GM18519 (cell line): Measurements from ENCODE around the gene UBXN11.
"Not testable (repeated sequence)": the region's sequence is repeated elsewhere in the genome, so short reads cannot be mapped to it uniquely, and the experiment has no call there.

Experiments
- ATAC-seq: cut with Tn5 transposase; IDR thresholded peaks from one replicate; pipeline ENCODE4 v1.9.1; 2021; ENCODE audit warnings: mild to moderate bottlenecking, moderate library complexity; ENCODE audit not compliant: unreplicated experiment, low FRiP score

The UBXN11 gene

GRCh38 chr1:26307966-26308899 lies 1.8 kb upstream of the UBXN11 start:
- not testable (repeated sequence) for ATAC-seq

DNA sequence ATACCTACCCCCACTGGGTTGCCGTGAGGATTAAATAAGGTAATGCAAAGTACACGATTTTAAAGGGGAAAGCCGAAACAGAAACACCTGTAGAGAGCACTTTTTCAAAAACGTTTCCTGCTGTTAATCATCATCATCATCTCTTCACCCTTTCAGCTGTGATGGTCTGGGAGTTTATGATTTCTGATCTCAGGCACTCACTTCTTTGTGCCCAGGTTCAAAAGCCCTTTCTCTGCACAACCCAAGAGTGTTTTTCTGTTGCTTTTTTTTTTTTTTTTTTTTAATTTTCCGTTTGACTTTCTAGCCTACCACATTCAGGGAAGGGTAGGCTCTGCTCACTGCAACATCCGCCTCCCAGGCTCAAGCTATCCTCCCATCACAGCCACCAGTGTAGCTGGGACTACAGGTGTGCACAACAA lies 936 bp upstream of the UBXN11 start:
- no peak for ATAC-seq

GRCh38 chr1:26305667-26306289 lies 658 bp downstream of the UBXN11 start:
- no peak for ATAC-seq

DNA sequence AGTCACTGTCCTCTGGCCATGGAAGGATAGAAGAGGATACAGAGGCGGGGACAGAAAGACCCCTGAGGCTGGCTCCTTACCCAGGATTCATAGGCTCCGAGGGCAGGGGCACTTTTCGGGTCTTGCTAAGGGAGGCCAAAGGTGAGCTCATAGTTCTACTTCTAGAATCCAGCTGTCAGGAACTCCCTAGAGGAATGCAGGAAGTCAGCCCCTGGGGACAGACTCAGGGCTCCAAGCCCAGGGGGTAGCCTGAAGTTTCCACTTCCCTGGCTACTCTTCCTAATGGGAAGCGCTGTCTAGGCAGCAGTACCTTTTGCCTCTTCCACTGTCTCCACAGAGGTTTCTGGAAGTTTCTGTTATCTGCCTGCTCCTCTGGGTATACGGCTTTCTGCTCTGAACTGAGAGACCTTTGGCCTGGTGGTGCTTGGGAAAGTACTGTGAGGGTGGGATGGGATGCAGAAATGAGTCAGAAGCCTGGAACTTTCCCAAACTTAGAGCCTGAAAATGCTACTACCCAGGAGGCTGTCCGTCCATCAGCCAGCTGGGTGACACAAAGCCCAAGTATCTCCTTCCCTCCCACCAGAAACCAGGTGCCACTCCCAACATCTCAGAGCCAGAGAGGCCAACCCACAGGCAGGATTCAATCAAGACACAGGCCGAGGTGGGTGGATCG lies 3.6 kb downstream of the UBXN11 start:
- no peak for ATAC-seq

- no peak for ATAC-seq
Measured at GRCh38 chr1:26300578-26301275, 5.7 kb downstream of the UBXN11 start.

DNA sequence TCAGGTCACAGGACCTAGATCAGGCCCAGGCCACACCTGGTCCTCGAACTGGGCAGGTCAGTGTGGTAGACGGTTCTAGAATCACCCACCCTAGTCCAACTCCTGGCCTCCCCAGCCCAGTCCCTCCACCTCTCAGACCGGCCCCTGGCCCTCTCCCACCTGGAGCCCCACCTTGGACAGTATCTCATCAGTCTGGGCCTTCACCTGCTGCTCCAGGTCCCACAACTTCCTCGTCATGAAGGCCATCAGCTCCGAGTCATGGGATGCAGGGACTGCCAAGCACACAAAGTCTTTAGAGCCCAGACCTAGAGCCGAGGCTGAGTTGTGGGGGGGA lies 8.7 kb downstream of the UBXN11 start:
- no peak for ATAC-seq

- ATAC-seq = no peak
Measured at GRCh38 chr1:26297057-26297790, 9.2 kb downstream of the UBXN11 start.

DNA sequence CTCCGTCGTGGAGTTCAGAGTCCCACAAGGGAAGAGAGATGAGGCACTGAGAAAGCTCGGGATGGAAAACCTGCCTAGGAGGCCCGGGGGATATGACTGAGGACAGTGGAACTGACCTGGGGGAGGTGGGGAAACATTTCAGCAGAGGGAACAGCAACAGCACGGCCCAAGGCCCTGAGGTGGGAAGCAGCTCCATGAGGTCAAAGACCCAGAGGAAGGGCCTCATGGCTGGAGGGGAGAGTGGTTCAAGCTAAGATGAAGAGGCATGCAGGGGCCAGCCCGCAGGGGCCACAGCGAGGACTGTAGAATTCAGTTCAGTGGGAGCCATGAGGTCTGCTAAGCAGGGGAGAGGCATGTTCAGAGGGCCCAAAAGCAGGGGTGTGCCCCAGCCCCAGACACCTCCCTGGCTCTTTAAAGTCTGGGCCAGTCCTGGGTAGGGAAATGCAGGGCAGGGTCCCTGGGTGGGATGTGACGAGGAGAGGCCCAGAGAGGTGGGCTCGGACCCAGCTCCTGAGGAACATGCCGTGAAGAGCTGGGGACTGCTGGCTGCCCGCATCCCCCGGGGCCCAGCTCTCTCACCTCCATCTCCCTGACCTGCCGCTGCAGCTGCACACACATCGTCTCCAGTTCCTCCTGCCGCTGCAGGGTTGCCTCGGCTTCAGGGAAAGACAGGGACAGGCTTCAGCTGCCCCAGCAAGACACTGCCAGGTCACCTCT lies 9.9 kb downstream of the UBXN11 start:
- no peak for ATAC-seq

GRCh38 chr1:26295194-26296138 lies 11.0 kb downstream of the UBXN11 start:
- no peak for ATAC-seq

- no peak for ATAC-seq
Measured at GRCh38 chr1:26293911-26294463, 12.4 kb downstream of the UBXN11 start.

DNA sequence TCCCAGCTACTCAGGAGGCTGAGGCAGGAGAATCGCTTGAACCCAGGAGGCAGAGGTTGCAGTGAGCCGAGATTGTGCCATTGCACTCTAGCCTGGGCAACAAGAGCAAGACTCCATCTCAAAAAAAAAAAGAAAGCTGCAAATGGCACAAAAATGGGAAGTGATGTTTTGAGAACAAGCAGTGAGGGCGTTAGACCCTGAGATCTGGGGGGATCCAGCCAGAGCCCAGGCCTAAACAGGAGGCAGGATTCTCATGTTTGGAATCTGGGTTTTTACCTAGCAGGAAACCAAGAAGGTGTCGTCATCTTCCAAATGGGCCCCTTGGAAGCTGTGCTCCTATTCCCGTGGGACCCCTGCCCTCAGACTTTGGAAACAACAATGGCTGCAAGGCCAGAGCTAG lies 13.7 kb downstream of the UBXN11 start:
- not testable (repeated sequence) for ATAC-seq

DNA sequence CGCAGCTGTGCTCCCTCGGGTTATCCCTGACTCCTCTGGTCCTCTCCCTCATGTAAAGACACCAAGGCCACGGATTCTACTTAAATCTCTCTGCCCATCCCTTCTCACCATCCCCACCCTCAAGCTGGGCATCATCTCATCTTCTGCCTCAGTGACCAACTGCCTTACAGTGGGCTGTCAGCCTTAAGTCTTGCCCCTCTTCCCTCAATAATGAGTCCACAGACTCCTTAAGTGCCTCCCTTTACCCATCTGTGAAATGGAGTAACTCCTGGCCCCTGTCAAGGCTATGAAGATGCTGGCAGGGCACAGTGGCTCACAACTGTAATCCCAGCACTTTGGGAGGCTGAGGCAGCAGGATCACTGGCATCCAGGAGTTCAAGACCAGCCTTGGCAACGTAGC lies 14.5 kb downstream of the UBXN11 start:
- no peak for ATAC-seq

DNA sequence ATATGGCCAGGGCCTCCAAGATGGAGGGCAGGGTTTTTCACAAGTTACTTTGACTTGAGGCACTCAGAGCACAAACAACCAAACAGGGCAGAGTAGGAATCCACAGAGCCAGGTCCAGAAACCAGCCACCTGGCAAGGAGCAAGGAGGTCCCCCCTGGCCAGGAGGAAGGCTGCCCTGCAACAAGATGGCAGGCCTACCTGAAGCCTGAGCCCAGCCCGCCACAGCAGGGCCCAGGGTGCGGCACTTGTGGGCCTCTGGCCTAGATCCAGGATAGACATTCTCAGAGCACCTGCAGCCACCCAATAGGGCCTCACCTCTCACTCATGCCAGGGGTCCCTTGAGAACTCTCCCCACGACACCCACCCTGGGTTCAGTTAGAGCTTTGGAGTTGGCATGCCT lies 15.0 kb downstream of the UBXN11 start:
- no peak for ATAC-seq

DNA sequence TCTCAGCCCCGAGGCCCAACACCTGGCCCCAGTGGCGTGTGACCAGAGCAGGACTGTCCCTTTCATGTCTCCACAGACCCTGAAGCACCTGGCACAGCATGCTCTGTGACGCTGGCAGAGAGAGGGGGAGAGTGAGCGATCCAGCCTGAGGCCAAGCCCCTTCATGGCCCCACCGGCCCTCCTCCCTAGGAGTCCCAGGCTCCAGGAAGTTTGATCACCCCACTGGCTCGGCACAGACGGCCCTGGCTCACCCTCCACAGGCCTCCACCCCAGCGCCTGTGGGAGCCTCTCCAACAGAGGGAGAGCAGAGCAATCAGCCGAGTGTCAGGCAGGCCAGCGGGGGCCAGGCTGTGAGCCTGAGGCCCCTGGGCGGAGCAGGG lies 15.6 kb downstream of the UBXN11 start:
- ATAC-seq = no peak

- ATAC-seq = no peak
Measured at GRCh38 chr1:26290122-26290881, 16.1 kb downstream of the UBXN11 start.

GRCh38 chr1:26289158-26290059 lies 17.0 kb downstream of the UBXN11 start:
- no peak for ATAC-seq
